Upper lobe of left lung (tissue), 6 donors: Measurements from ENCODE around the gene DCUN1D5. TPM values are rescaled to one million over a fixed set of nuclear protein-coding genes. Genes with fewer than 3 reads are reported as not detected.

ENCODE experiments used
- ATAC-seq, 2 donors: fragments of 200-7000 bp; cut with Tn5 transposase; one replicate each; pipeline ENCODE4 v1.9.1; 2022; ENCODE audit warnings: mild to moderate bottlenecking in 2 of 2, moderate library complexity in 2 of 2; ENCODE audit not compliant: low FRiP score in 2 of 2
- DNase-seq, 2 donors: peaks; one replicate each; pipeline ENCODE4 v3.0.0-alpha.2; 2019 to 2020
- H3K27ac ChIP-seq, 4 donors: fragments of 200-600 bp; sonication (generic); one replicate each; pipeline ENCODE4 v1.5.1; 2016 to 2019
- H3K27me3 ChIP-seq, 4 donors: fragments of 200-600 bp; sonication (generic); one replicate each; pipeline ENCODE4 v1.5.1; 2017 to 2019
- H3K36me3 ChIP-seq, 4 donors: fragments of 200-600 bp; sonication (generic); one replicate each; pipeline ENCODE4 v1.5.1; 2016 to 2019
- H3K4me1 ChIP-seq, 4 donors: fragments of 200-600 bp; sonication (generic); one replicate each; pipeline ENCODE4 v1.5.1; 2018 to 2019
- H3K4me3 ChIP-seq, 4 donors: fragments of 200-600 bp; sonication (generic); one replicate each; pipeline ENCODE4 v1.5.1; 2017 to 2019; ENCODE audit warnings: mild to moderate bottlenecking in 2 of 4, moderate library complexity in 1 of 4
- H3K9me3 ChIP-seq, 4 donors: fragments of 200-600 bp; sonication (generic); one replicate each; pipeline ENCODE4 v1.5.1; 2018 to 2019
- EP300 ChIP-seq, 4 donors: sonication (generic); formaldehyde crosslinking; IDR thresholded peaks; one replicate each; pipeline ENCODE4 v1.5.1; 2017; ENCODE audit warnings: antibody characterized with exemption in 4 of 4, control low read depth in 2 of 4
- POLR2A ChIP-seq, 4 donors: fragments of 450-650 bp; IDR thresholded peaks; one replicate each; pipeline ENCODE4 v1.5.1; 2016 to 2017; ENCODE audit warnings: antibody characterized with exemption in 4 of 4, mild to moderate bottlenecking in 2 of 4
- POLR2AphosphoS5 ChIP-seq, 2 donors: sonication (generic); formaldehyde crosslinking; IDR thresholded peaks; one replicate each; pipeline ENCODE4 v1.5.1; 2017; ENCODE audit warnings: antibody characterized with exemption in 2 of 2
- WGBS, 2 donors: methylation state at CpG; one replicate each; pipeline ENCODE4 v1.1.5; 2017 to 2018; 5-methylcytosine and 5-hydroxymethylcytosine counted together
- total RNA-seq, 6 donors: library from RNA; depleted of rRNA in 4 of 6; stranded (reverse); fragments of >200 nt in 4 of 6; gene quantifications; one replicate each; pipeline versions ENCODE4 v1.1.0 to v1.2.1, GENCODE V29; 2016 to 2021
- TF ChIP-seq, protein P1 (sequence below), 6 experiments: fragments of 450-650 bp in 4 of 6; fragments of 200-600 bp in 2 of 6; sonication (generic) in 2 of 6; IDR thresholded peaks; one replicate each; pipeline ENCODE4 v1.5.1; 2016 to 2019; ENCODE audit warnings: antibody characterized with exemption in 6 of 6
- donor health status: DM: no; HTN: no; CAD: no; lungs with moderate emphysema.
- donor health status: DM: no; HTN: yes; CAD: no; lungs with severe emphysema.

The DCUN1D5 gene
- 10 to 100 TPM; 18.2 to 92.8 (median 43.9) TPM for total RNA-seq

DNA sequence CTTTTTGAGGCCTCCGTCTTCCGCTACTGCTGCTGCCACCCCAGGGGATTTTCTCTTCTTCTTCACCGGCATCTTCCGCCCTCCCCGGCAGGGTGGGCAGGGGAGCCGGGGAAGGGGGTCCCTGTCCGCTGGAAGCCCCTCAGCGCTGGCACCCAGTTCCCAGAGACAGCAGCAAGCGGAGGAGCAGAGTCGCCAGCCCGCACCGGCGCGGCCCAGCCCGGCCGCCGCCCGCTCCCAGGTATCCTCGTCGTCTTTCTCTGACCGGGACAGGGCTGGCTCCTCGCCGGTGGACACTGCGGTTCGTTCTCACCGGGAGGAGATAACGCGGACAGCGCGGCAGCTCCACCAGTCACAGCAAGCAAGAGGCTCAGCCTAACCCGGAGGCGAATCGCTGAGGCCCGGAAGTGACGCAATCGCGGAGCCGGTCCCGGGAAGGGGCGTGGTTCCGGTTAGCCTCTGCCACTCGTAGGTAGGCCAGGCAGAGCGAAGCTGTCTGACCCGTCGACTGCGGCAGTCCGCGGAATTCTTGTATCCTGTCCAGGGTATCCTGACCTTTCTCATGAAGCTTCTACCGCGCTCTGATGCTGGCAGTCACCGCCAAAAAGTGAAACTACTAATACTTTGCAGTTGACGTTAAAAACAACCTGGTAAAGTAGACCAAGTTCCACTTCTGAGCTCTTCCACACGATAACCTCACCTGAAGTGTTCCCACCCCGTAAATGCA, at the start of gene DCUN1D5:
Gene DCUN1D5 (minus strand): TSS at position 360 of the 724 bp plus-strand sequence. CDS start 288 bp downstream, at position 72.
- Histone ChIP-seq H3K4me1 (peaks cover 25 to 33% (median 27%) of the 10 kb centered on the region in 4 donors), H3K9me3 (no peaks in the 10 kb centered on the region)

DNA sequence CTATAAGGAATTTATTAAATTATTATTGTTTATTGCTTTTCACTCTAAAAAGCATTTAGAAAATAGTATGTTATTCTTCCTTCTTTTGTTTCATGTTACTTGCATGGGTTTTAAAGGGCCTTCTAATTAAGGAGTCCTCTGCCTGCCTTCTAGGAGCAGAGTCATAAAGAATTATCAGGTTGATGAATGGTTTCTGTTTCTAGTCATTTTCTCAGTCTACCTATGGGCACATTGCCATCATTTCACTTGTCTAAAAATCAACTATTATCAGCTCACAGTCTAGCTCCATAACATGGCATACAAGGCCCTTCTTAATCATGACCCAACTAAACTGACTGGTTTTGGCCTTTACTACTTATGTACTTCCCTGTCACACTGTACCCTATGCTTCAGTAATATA, 33.5 kb upstream of the DCUN1D5 start:
- Histone ChIP-seq H3K27ac (no peak overlapping the region), H3K4me3 (no peak overlapping the region), H3K4me1 (no peaks in the 10 kb centered on the region), H3K27me3 (no peaks in the 10 kb centered on the region), H3K36me3 (peaks cover 0 to 43% (median 2%) of the 10 kb centered on the region in 4 donors), H3K9me3 (no peaks in the 10 kb centered on the region)
- DNase-seq (no peak), ATAC-seq (no peak)
- TF ChIP-seq EP300 (IDR thresholded peaks at IDR 0.05) (no peak), POLR2AphosphoS5 (IDR thresholded peaks at IDR 0.05) (no peak), POLR2A (IDR thresholded peaks at IDR 0.05) (no peak)
- TF ChIP-seq, protein P1, sequence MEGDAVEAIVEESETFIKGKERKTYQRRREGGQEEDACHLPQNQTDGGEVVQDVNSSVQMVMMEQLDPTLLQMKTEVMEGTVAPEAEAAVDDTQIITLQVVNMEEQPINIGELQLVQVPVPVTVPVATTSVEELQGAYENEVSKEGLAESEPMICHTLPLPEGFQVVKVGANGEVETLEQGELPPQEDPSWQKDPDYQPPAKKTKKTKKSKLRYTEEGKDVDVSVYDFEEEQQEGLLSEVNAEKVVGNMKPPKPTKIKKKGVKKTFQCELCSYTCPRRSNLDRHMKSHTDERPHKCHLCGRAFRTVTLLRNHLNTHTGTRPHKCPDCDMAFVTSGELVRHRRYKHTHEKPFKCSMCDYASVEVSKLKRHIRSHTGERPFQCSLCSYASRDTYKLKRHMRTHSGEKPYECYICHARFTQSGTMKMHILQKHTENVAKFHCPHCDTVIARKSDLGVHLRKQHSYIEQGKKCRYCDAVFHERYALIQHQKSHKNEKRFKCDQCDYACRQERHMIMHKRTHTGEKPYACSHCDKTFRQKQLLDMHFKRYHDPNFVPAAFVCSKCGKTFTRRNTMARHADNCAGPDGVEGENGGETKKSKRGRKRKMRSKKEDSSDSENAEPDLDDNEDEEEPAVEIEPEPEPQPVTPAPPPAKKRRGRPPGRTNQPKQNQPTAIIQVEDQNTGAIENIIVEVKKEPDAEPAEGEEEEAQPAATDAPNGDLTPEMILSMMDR (IDR thresholded peaks at IDR 0.05), result no peak

More for the DNA sequence above, at the start of gene DCUN1D5:
- Histone ChIP-seq H3K36me3 (peaks cover 0 to 5% (median 0%) of the 10 kb centered on the region in 4 donors), H3K27ac (peak within 1 kb of the TSS; percentile 86 to 92 (median 88)), H3K27me3 (no peaks in the 10 kb centered on the region), H3K4me3 (peak within 1 kb of the TSS; percentile 55 to 98 (median 91))
- TF ChIP-seq EP300 (IDR thresholded peaks at IDR 0.05) (peak in 1 of 4 donors; percentile 50), POLR2A (IDR thresholded peaks at IDR 0.05) (peak in 3 of 4 donors; percentile 65 to 84 (median 68)), POLR2AphosphoS5 (IDR thresholded peaks at IDR 0.05) (peak; percentile 86 to 88)
- TF ChIP-seq, protein P1 (IDR thresholded peaks at IDR 0.05), result peak in 1 of 6 experiments; percentile 5
- ATAC-seq (peak; percentile 98 to 100), DNase-seq (peak; percentile 98)
- 1 to 3% methylated on average over 13 to 42 of the region's 54 CpGs for WGBS, 2 donors

DNA sequence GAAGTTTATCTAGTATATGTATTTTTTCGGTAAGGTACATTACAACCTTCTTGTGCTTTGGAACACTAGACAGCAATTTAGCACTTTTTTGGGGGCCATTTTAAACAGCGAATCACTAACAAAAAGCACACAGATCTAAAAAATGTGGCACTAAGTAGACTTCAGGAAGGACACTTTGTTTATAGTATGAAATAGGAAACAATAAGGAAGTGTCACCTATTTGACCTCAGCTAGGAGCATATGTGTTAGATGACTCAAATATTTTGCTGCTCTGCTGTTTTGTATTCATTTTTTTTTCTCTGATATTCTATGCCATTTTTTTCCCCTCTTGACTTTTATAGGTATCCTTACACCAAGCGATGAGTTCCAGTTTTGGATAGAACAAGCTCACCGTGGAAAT, 22.9 kb upstream of the DCUN1D5 start:
- Histone ChIP-seq H3K27me3 (no peaks in the 10 kb centered on the region), H3K36me3 (peaks cover 0 to 9% (median 0%) of the 10 kb centered on the region in 4 donors), H3K9me3 (no peaks in the 10 kb centered on the region), H3K4me1 (peaks cover 0 to 9% (median 5%) of the 10 kb centered on the region in 4 donors), H3K4me3 (no peak overlapping the region), H3K27ac (no peak overlapping the region)
- 82 to 91% methylated on average over 4 of the region's 4 CpGs for WGBS, 2 donors
- ATAC-seq, result no peak
- TF ChIP-seq POLR2A (IDR thresholded peaks at IDR 0.05) (no peak), POLR2AphosphoS5 (IDR thresholded peaks at IDR 0.05) (no peak), EP300 (IDR thresholded peaks at IDR 0.05) (no peak)
- TF ChIP-seq, protein P1 (IDR thresholded peaks at IDR 0.05), result no peak
- no peak for DNase-seq

DNA sequence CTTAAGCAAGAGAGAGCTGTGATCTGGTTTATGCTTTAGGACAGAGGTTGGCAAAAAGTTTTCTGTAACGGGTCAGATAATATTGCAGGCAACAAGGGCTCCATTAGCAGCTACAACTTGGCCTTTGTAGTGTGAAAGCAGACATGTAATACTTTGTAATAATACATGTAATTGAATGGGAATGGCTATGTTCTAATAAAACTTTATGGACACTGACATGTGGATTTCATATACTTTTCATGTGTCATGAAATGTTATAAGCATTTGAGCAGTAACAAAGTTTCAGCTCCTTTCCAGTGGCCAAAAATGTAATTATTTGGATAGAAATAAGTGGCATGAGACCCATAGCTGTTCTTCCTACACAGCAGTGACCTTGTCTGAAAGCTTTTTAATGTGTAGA, 20.4 kb upstream of the DCUN1D5 start:
- no peak for DNase-seq
- no peak overlapping the region for H3K27ac ChIP-seq
- 85 to 88% methylated on average over 1 of the region's 1 CpG for WGBS, 2 donors
- no peak overlapping the region for H3K4me3 ChIP-seq
- no peak for ATAC-seq
- no peaks in the 10 kb centered on the region for H3K27me3 ChIP-seq
- TF ChIP-seq POLR2AphosphoS5 (IDR thresholded peaks at IDR 0.05) (no peak), EP300 (IDR thresholded peaks at IDR 0.05) (no peak), POLR2A (IDR thresholded peaks at IDR 0.05) (no peak)
- TF ChIP-seq, protein P1 (IDR thresholded peaks at IDR 0.05), result no peak
- H3K9me3 ChIP-seq, result no peaks in the 10 kb centered on the region
- H3K36me3 ChIP-seq, result no peaks in the 10 kb centered on the region
- peaks cover 0 to 16% (median 10%) of the 10 kb centered on the region in 4 donors for H3K4me1 ChIP-seq
